SU-DHL-6 (cell line): ENCODE data around the gene HSPA12A.

Experiments used
- H2AFZ ChIP-seq: fragments of 200-600 bp; sonication (generic); 2 replicates; pipeline ENCODE4 v1.6.1; 2014; ENCODE audit warnings: low read depth, mild to moderate bottlenecking, moderate library complexity, mixed read lengths, antibody characterized with exemption, low read length; ENCODE audit not compliant: severe bottlenecking
- H3F3A ChIP-seq: fragments of 200-600 bp; shearing (Covaris generic); 2 replicates; pipeline ENCODE4 v1.6.0; 2016; ENCODE audit warnings: antibody characterized with exemption, mild to moderate bottlenecking; ENCODE audit not compliant: insufficient read depth
- H3K27ac ChIP-seq: fragments of 200-600 bp; sonication (generic); 2 replicates; pipeline ENCODE4 v1.5.1; 2016; ENCODE audit warnings: low read depth, mild to moderate bottlenecking, low read length, moderate library complexity, mixed read lengths
- H3K27me3 ChIP-seq: fragments of 200-600 bp; sonication (generic), shearing (Covaris generic); 2 replicates; pipeline ENCODE4 v1.6.0; 2014; ENCODE audit warnings: mild to moderate bottlenecking, low read length
- H3K36me3 ChIP-seq: fragments of 200-600 bp; sonication (generic); 2 replicates; pipeline ENCODE4 v1.6.1; 2014; ENCODE audit warnings: mild to moderate bottlenecking, low read length, mixed read lengths
- H3K4me2 ChIP-seq: fragments of 300-600, 200-600 bp; shearing (Covaris generic), sonication (generic); 2 replicates; pipeline ENCODE4 v1.6.0; 2014; ENCODE audit warnings: low read length, low read depth, mild to moderate bottlenecking; ENCODE audit not compliant: poor library complexity, severe bottlenecking
- H3K4me3 ChIP-seq: fragments of 200-600 bp; sonication (generic); 2 replicates; pipeline ENCODE4 v1.5.1; 2014; ENCODE audit warnings: antibody characterized with exemption, low read length, mild to moderate bottlenecking, mixed read lengths; ENCODE audit not compliant: insufficient read depth, poor library complexity, severe bottlenecking
- H3K79me2 ChIP-seq: fragments of 200-600 bp; sonication (generic); 2 replicates; pipeline ENCODE4 v1.6.1; 2014; ENCODE audit warnings: mild to moderate bottlenecking, low read length, moderate library complexity; ENCODE audit not compliant: insufficient read depth
- H3K9ac ChIP-seq: fragments of 200-600 bp; sonication (generic); 2 replicates; pipeline ENCODE4 v1.7.0; 2014; ENCODE audit warnings: mild to moderate bottlenecking, low read length
- H3K9me2 ChIP-seq: fragments of 200-600 bp; sonication (generic); replicated peaks from 2 replicates; pipeline ENCODE4 v1.6.1; 2014; ENCODE audit warnings: low read length; ENCODE audit not compliant: insufficient read depth
- H3K9me3 ChIP-seq: fragments of 200-600 bp; sonication (generic); 2 replicates; pipeline ENCODE4 v1.6.1; 2014; ENCODE audit warnings: low read length, mixed read lengths; ENCODE audit not compliant: insufficient read depth
- H4K20me1 ChIP-seq: fragments of 200-600 bp; sonication (generic); 2 replicates; pipeline ENCODE4 v1.6.1; 2014; ENCODE audit warnings: low read depth, mild to moderate bottlenecking, antibody characterized with exemption, low read length, moderate library complexity, mixed read lengths
- CTCF ChIP-seq: fragments of 200-600 bp; sonication (generic); IDR thresholded peaks from one replicate; pipeline ENCODE4 v1.5.1; 2017; ENCODE audit warnings: antibody characterized with exemption, mild to moderate bottlenecking, low read length, moderate library complexity; ENCODE audit not compliant: insufficient read depth, poor library complexity, severe bottlenecking
- EZH2phosphoT487 ChIP-seq: fragments of 200-600 bp; sonication (generic), shearing (Covaris generic); conservative IDR thresholded peaks from 2 replicates; pipeline ENCODE4 v1.6.1; 2018; ENCODE audit warnings: mild to moderate bottlenecking, antibody characterized with exemption, low read length, moderate library complexity, mixed read lengths

HSPA12A gene

GRCh38 chr10:116679351-116679750 is 63.0 kb downstream of the HSPA12A start:
- Histone ChIP-seq H3K4me3 (no peak overlapping the region), H3K9ac (no peak overlapping the region), H3K79me2 (no peaks in the 10 kb centered on the region), H3K36me3 (no peaks in the 10 kb centered on the region), H2AFZ (no peak overlapping the region), H4K20me1 (no peaks in the 10 kb centered on the region), H3K4me2 (no peak overlapping the region), H3F3A (no peaks in the 10 kb centered on the region), H3K27ac (no peak overlapping the region), H3K9me3 (no peaks in the 10 kb centered on the region), H3K27me3 (no peaks in the 10 kb centered on the region), H3K9me2 (no peaks in the 10 kb centered on the region)
- TF ChIP-seq CTCF (no peak), EZH2phosphoT487 (no peak)

- Histone ChIP-seq H3K36me3 (no peaks in the 10 kb centered on the region), H3K27me3 (no peaks in the 10 kb centered on the region), H3K9me3 (no peaks in the 10 kb centered on the region), H3K79me2 (no peaks in the 10 kb centered on the region), H2AFZ (no peak overlapping the region), H3K27ac (no peak overlapping the region), H3K9ac (no peak overlapping the region), H3F3A (no peaks in the 10 kb centered on the region), H3K4me2 (no peak overlapping the region), H4K20me1 (no peaks in the 10 kb centered on the region), H3K4me3 (no peak overlapping the region), H3K9me2 (no peaks in the 10 kb centered on the region)
- no peak for TF ChIP-seq EZH2phosphoT487
- TF ChIP-seq CTCF, result no peak
Measured at GRCh38 chr10:116676633-116677032, 65.7 kb downstream of the HSPA12A start.

- H3F3A ChIP-seq, result no peaks in the 10 kb centered on the region
- no peaks in the 10 kb centered on the region for H3K36me3 ChIP-seq
- no peak overlapping the region for H3K9ac ChIP-seq
- no peaks in the 10 kb centered on the region for H3K27me3 ChIP-seq
- H3K27ac ChIP-seq, result no peak overlapping the region
- H3K4me3 ChIP-seq, result no peak overlapping the region
- H3K79me2 ChIP-seq, result no peaks in the 10 kb centered on the region
- TF ChIP-seq CTCF (no peak), EZH2phosphoT487 (no peak)
- H2AFZ ChIP-seq, result no peak overlapping the region
- no peak overlapping the region for H3K4me2 ChIP-seq
- no peaks in the 10 kb centered on the region for H3K9me2 ChIP-seq
- H3K9me3 ChIP-seq, result no peaks in the 10 kb centered on the region
- H4K20me1 ChIP-seq, result no peaks in the 10 kb centered on the region
Measured at GRCh38 chr10:116676118-116676517, 66.2 kb downstream of the HSPA12A start.

- Histone ChIP-seq H3K9me2 (no peaks in the 10 kb centered on the region), H3K27ac (no peak overlapping the region), H4K20me1 (no peaks in the 10 kb centered on the region), H3K9me3 (no peaks in the 10 kb centered on the region), H3F3A (no peaks in the 10 kb centered on the region), H3K27me3 (no peaks in the 10 kb centered on the region), H3K79me2 (no peaks in the 10 kb centered on the region), H2AFZ (no peak overlapping the region), H3K36me3 (no peaks in the 10 kb centered on the region), H3K4me3 (no peak overlapping the region), H3K4me2 (no peak overlapping the region), H3K9ac (no peak overlapping the region)
- TF ChIP-seq EZH2phosphoT487, result no peak
- no peak for TF ChIP-seq CTCF
Measured at GRCh38 chr10:116674901-116675423, 67.4 kb downstream of the HSPA12A start.
